ENCODE measurements around the gene GRID1.

- no peak for TF ChIP-seq CTCF (IDR thresholded peaks at IDR 0.05; ENCODE audit: low read length)
- TF ChIP-seq EZH2 (optimal IDR thresholded peaks at IDR 0.05; ENCODE audit: low read depth, low read length) = no peak
Measured at GRCh38 chr10:85810674-85811073, 555.9 kb downstream of the GRID1 start.
